Stimulated activated memory B cell treated with anti-CD40 and anti-IgM and Interleukin-4, amounts not matched to agents 10 μg/mL and 1 μg/mL and 100 μg/mL, for 72 hours (primary cell): ENCODE results near the gene RBMY1B.
"Not testable (repeated sequence)": the region's sequence is repeated elsewhere in the genome, so short reads cannot be mapped to it uniquely, and the experiment has no call there.

ENCODE experiments used
- ATAC-seq: fragments of 150-1000 bp; cut with Tn5 transposase; 2 replicates; pipeline ENCODE4 v1.10.0; 2021
- H3K27ac Mint-ChIP-seq: one replicate; pipeline ENCODE4 v1.8.0; 2022; ENCODE audit warnings: mild to moderate bottlenecking, mixed read lengths
- H3K27me3 Mint-ChIP-seq: one replicate; pipeline ENCODE4 v1.8.0; 2022; ENCODE audit warnings: mixed read lengths
- H3K36me3 Mint-ChIP-seq: one replicate; pipeline ENCODE4 v1.8.0; 2022; ENCODE audit warnings: mixed read lengths
- H3K4me1 Mint-ChIP-seq: one replicate; pipeline ENCODE4 v1.8.0; 2022; ENCODE audit warnings: mixed read lengths
- H3K4me3 Mint-ChIP-seq: one replicate; pipeline ENCODE4 v1.8.0; 2022; ENCODE audit warnings: mild to moderate bottlenecking, moderate library complexity, mixed read lengths
- H3K9me3 Mint-ChIP-seq: one replicate; pipeline ENCODE4 v1.8.0; 2022; ENCODE audit warnings: mixed read lengths

RBMY1B gene

GRCh38 chrY:21511038-21511437 lies at the start of gene RBMY1B:
Gene RBMY1B, plus strand, starts transcription at chrY:21511338. Its CDS starts 2,013 bp downstream, at chrY:21513351.
- not testable (repeated sequence) for H3K27ac Mint-ChIP-seq, H3K36me3 Mint-ChIP-seq, ATAC-seq, H3K9me3 Mint-ChIP-seq, H3K4me1 Mint-ChIP-seq, H3K4me3 Mint-ChIP-seq, H3K27me3 Mint-ChIP-seq

- ATAC-seq, H3K27me3 Mint-ChIP-seq, H3K36me3 Mint-ChIP-seq, H3K4me1 Mint-ChIP-seq, H3K9me3 Mint-ChIP-seq, H3K27ac Mint-ChIP-seq, H3K4me3 Mint-ChIP-seq: not testable (repeated sequence)
These were observed 48.2 kb upstream of the RBMY1B start for GRCh38 chrY:21462915-21463314.

- ATAC-seq = no peak
- Mint-ChIP-seq H3K36me3 (no peaks in the 10 kb centered on the region), H3K4me3 (no peak overlapping the region), H3K27me3 (no peaks in the 10 kb centered on the region), H3K27ac (no peak overlapping the region), H3K9me3 (no peaks in the 10 kb centered on the region), H3K4me1 (peaks cover 6% of the 10 kb centered on the region)
These were observed 28.2 kb upstream of the RBMY1B start for GRCh38 chrY:21482967-21483366.

GRCh38 chrY:21534579-21534978 lies 23.4 kb downstream of the RBMY1B start, which contains the start of gene RBMY1A1:
Gene RBMY1A1, plus strand, starts transcription at chrY:21534879. Its CDS starts 2,013 bp downstream, at chrY:21536892.
- H3K27me3 Mint-ChIP-seq, H3K4me1 Mint-ChIP-seq, H3K27ac Mint-ChIP-seq, H3K36me3 Mint-ChIP-seq, H3K4me3 Mint-ChIP-seq, H3K9me3 Mint-ChIP-seq, ATAC-seq: not testable (repeated sequence)

- H3K4me1 Mint-ChIP-seq, H3K4me3 Mint-ChIP-seq, H3K27me3 Mint-ChIP-seq, H3K9me3 Mint-ChIP-seq, H3K27ac Mint-ChIP-seq, H3K36me3 Mint-ChIP-seq: not testable (repeated sequence)
- peak; percentile 57 for ATAC-seq
These were observed 48.3 kb downstream of the RBMY1B start for GRCh38 chrY:21559316-21559984.
